Activated T-cell treated with anti-CD3 and anti-CD28 coated beads for 48 hours (primary cell): Measurements from ENCODE around the gene TNNC2.
"Not testable (repeated sequence)": the region's sequence is repeated elsewhere in the genome, so short reads cannot be mapped to it uniquely, and the experiment has no call there.

Source experiments
- DNase-seq: peaks from one replicate; pipeline ENCODE4 v3.0.0-alpha.2; 2020; ENCODE audit warnings: low read depth

The TNNC2 gene

DNA sequence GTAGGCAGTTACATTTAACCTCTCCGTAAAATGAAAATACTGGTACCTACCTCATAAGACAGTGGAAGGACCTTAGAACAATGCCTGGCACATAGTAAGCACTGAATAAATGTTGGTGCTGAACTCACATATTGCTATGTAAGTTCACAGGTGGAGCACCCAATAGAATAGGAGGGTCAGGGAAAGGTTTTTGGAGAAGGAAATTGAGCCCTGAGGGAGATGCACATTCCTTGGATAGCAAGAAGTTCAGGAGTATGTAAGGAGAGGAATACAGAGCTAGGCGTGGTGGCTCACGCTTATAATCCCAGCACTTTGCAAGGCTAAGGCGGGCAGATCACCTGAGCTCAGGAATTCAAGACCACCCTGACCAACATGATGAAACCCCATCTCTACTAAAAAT, 7.6 kb downstream of the TNNC2 start:
- no peak for DNase-seq

- DNase-seq: no peak
Observed at GRCh38 chr20:45818239-45818638, 8.9 kb downstream of the TNNC2 start.

DNA sequence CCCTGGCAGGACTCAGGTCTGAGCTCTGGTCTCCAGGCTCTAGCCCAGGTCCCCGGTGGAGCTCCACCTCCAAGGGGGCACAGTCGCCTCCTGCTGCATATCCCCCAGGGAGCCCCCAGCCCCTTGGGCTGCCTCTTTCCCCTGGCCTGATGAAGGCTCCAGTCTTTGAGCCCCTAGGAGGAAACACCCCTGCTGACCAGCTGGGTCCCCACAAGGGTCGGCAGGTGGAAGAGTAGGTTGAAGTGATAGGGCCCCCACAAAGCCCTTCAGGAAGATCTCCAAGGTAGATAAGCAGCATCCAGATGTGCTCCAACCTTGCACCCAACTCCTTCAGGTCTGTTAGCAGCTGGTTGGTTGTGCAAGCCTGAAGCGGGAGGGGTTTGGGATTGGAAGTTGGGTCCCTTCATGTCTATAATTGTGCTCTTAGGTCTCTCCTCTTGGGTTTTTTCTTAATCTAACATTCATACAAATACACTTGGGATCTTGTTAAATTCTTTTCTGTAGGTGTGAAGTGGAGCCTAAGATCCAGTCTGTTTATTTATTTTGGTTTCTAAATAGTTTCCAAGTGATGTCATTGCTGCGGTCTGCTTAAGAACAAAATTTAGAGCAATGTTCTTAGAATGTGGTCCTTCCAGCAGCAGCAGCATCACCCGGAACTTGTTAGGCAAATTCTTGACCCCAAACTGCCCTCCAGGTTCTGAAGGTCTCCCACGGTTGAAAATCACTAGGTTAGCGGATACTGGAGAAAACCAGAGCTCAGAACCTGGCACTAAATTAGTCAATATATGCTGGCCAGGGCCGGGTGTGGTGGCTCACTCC, 9.5 kb downstream of the TNNC2 start:
- DNase-seq: no peak

GRCh38 chr20:45816951-45817350, 10.2 kb downstream of the TNNC2 start:
- DNase-seq: no peak

- no peak for DNase-seq
Observed at GRCh38 chr20:45814314-45814713, 12.8 kb downstream of the TNNC2 start.

- no peak for DNase-seq
Observed at GRCh38 chr20:45813489-45813888, 13.6 kb downstream of the TNNC2 start.

DNA sequence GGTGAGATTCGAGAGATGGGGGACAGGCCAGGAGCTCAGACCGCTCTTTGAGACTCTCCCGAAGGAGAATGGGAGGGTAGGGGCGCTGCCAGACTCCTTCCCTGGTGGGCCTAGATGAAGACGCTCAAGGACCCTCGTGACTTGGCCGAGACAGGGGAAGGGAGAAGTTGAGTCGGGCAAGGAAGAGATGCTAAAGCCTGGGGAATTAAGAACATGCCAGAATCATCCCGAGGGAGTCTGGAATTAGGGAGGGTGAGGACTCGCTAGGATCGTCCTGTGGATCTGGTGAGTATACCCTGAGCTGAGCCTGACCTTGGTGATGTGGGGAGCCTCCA, 14.1 kb downstream of the TNNC2 start:
- no peak for DNase-seq

DNA sequence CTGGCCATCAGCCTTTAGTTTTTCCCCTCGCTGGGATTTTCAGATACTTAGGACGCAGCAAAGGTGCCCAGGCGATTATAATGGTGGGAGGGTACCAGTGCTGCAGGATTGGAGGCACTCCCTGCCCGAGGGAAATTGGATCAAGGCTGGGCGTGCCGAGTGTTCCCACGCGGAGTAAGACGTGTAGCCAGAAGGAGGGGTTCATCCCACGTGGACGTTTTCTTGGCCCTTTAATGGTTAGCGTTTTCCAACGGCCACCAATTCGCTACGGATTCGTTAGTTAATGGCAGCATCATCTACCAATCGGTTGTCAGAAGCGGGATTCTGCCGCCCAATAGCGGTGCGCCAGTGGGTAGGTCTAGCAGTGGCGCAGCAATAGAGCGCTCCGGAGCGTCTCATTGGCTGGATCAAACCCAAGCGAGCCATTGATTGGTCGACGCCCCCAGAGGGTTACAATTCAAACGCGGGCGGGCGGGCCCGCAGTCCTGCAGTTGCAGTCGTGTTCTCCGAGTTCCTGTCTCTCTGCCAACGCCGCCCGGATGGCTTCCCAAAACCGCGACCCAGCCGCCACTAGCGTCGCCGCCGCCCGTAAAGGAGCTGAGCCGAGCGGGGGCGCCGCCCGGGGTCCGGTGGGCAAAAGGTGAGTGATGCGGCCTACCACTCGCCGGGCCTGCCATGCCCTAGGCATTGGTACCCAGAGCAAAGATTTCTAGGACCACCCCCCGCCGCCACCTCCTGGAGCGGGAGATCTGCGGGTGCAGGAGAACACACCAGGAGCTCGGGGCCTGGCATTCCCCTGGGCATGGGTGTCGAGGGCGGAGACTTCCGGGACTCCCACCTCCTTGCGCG, 14.7 kb downstream of the TNNC2 start, which contains the start of gene UBE2C:
Gene UBE2C (plus strand): TSS at position 488 of the 849 bp plus-strand sequence. CDS start 52 bp downstream, at position 540.
- peak; percentile 92 for DNase-seq

DNA sequence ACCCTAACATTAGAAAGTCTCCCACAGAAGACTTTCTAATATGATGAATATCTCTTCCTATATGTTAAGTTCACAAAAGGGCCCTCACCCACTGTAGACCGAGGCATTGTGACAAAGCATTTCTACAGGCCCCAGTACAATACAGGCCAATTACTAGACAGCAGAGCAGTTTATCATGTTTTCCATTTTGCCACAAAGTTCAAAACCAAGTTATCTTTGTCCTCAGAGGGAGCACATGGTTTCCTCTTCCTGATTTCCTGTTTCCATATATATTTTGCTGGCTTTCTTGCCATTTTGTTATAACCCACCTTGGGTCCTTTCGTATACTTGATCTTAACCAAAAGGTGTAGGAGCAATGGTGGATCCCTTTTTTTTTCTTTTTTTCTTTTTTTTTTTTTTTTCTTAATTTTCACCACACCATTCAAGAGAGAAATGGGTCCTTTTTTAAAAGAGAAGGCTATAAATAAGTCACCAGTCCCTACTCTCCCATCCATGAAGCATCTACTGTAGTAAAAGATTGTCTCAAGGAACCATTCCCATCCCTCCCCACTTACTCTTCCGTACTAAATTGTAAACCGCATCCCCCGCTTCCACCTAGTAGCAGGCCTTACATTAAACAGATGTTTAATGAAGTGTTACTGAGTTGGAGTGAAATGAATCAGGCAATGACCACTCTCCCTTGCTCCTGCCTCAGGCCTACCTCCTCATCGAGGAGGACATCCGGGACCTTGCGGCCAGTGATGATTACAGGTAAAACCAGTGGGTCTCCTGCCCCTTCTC, 16.7 kb downstream of the TNNC2 start:
- no peak for DNase-seq

- no peak for DNase-seq
Observed at GRCh38 chr20:45801851-45802250, 25.3 kb downstream of the TNNC2 start.

- DNase-seq: peak; percentile 34
Observed at GRCh38 chr20:45798935-45799642, 28.0 kb downstream of the TNNC2 start.

DNA sequence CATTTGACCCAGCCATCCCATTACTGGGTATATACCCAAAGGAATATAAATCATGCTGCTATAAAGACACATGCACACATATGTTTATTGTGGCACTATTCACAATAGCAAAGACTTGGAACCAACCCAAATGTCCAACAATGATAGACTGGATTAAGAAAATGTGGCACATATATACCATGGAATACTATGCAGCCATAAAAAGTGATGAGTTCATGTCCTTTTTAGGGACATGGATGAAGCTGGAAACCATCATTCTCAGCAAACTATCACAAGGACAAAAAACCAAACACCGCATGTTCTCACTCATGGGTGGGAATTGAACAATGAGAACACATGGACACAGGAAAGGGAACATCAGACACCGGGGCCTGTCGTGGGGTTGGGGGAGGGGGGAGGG, 29.2 kb downstream of the TNNC2 start:
- DNase-seq: not testable (repeated sequence)

GRCh38 chr20:45797510-45797909, 29.6 kb downstream of the TNNC2 start:
- not testable (repeated sequence) for DNase-seq

GRCh38 chr20:45796337-45797065, 30.6 kb downstream of the TNNC2 start:
- no peak for DNase-seq

- no peak for DNase-seq
Observed at GRCh38 chr20:45792317-45793118, 34.6 kb downstream of the TNNC2 start.

GRCh38 chr20:45788351-45788750, 38.8 kb downstream of the TNNC2 start:
- no peak for DNase-seq

GRCh38 chr20:45783656-45784294, 43.3 kb downstream of the TNNC2 start:
- DNase-seq: no peak

DNA sequence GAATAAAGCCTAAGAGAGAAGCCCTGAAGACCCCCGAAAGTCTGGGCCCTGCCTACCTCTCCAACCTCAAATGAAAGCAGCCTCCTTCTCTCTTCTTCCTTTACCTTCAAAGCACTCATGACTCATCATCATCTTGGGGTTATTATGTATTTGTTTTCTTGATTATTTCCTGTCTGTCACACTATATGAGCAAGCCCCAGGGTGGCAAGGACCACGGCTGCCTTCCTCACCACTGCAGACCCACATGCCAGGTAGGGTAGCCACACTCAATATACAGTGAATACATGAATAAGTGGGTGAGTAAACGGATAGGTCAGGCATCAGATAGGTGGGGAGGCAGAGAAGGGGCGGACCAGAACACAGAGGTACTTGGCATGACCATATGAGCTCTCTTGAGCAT, 44.2 kb downstream of the TNNC2 start:
- no peak for DNase-seq

DNA sequence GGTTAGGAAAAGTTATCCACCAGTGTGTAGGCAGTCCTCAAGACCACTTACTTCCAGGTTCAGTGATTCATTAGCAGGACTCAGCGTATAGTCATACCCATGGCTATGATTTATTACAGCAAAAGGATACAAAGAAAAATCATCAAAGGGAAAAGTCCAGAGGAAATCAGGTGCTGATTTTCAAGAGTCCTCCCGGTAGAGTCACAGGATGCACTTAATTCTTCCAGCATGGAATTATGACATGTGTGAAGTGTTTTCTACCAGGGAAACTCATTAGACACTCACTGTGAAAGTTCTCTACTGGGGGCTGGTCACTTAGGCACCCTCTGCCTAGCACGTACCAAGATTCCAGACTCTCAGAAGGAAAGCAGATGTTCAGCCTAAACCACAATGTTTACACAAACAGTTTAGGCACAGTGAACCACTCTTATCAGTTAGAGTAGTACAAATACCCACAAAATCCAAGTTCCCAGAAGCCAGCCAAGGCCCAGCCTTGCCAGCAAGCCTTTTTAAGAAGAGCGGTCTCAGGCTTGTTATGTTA, 45.7 kb downstream of the TNNC2 start:
- no peak for DNase-seq
